Ramos (cell line): ENCODE results near the gene DEPDC5.
"Not testable (repeated sequence)": the region's sequence is repeated elsewhere in the genome, so short reads cannot be mapped to it uniquely, and the experiment has no call there.

Experiments
- in situ Hi-C: fragments of 300-500 bp; cut with MboI; formaldehyde crosslinking; loops from one replicate; pipeline ENCODE4 v1.14.3; 2022; ENCODE audit warnings: low sequenced_read_pairs; ENCODE audit not compliant: unreplicated experiment

Gene DEPDC5

DNA sequence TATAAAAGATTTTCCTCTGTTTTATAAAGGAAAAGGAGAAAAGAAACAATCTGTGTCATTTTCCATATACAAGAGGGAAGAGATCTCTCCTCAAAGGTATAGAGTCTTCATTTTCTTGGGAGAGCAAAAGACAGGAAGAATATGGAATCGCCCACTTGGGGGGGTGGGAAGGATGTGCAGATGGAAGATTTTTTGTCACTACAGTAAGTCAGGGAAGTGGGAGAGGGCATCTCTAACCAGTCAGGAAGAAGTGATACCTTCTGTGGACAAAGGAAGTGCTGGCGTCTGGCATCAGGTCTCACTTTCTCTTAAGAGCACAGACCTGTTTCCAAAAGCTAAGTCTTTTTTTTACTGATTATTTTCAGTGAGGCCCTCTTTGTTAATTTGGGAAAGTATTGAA is 5.3 kb upstream of the DEPDC5 start:
- in situ Hi-C loops = no loop called here

DNA sequence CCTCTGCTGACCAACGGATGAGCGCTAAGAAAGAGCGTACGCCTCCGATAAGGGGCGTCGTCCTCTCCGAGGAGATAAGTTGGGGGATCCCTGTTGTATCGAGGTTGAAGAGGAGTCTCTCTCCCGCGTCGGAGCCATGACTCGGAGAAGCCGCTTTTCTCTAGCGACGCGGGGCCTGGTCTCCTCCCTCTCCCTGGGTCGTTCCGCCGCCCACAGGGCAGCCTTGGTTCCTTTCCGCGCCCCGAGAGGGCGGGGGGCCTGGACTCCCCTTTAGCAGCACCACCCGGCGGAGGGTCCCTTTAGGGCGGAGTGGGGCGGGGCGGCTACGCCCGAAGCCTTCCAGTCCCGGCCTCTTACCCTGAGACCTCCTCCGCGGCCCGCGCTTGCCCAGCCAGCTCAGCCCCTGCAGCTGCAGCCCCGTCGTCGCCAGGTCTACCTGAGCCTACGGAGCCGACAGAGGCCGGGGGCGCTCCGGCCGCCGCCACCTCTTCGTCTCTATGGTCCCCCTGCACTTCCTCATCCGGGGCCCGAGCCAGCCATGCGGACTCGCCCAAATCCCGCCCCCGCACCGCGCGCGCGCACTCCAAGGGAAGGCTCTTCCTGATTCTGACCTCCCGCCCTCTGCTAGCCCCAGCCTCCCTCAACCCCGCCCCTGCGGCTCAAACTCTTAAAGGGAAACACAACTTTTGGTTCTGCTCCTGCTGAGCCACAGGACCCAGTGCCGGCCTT is 4.0 kb upstream of the DEPDC5 start, which contains the start of gene PRR14L:
TSS of gene PRR14L (minus strand) at position 497 of the 729 bp plus-strand sequence. CDS start 11,272 bp downstream, outside the sequence.
- in situ Hi-C loops = no loop called here

DNA sequence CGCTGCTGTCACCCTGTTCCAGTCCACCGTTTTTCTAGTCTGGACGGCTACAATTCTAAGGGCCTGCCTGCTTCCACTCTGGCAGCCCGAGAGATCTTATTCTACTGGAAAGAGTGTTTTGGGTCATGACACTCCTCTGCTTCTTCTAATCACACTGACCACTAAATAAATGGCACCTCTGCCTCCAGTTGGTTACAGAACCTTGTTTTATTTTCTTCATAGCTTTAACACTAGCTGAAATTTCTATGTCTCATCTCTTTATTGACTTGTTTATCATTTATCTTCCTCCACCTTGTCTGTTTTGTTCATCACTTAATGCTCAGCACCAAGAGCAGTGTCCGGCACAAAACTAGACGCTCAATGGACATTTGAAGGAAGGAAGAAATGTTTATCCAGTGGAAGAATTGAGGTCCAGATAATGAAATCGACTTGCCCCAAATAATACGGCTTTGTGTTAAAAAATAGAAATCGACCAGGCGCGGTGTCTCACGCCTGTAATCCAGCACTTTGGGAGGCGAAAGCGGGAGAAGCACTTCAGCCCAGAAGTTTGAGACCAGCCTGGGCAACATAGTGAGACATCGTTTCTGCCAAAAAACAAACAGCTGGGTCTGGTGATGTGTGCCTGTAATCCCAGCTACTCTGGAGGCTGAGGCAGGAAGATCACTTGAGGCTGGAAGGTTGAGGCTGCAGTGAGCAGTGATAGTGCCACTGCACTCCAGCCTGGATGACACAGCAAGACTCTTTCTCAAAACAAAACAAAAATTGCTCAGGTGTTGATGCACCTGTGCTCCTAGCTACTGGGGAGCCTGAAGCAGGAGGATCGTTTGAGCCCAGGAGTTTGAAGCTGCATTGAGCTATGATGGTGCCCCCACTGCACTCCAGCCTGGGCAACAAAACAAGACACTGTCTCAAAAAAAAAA is 3.2 kb upstream of the DEPDC5 start:
- in situ Hi-C loops = no loop called here

DNA sequence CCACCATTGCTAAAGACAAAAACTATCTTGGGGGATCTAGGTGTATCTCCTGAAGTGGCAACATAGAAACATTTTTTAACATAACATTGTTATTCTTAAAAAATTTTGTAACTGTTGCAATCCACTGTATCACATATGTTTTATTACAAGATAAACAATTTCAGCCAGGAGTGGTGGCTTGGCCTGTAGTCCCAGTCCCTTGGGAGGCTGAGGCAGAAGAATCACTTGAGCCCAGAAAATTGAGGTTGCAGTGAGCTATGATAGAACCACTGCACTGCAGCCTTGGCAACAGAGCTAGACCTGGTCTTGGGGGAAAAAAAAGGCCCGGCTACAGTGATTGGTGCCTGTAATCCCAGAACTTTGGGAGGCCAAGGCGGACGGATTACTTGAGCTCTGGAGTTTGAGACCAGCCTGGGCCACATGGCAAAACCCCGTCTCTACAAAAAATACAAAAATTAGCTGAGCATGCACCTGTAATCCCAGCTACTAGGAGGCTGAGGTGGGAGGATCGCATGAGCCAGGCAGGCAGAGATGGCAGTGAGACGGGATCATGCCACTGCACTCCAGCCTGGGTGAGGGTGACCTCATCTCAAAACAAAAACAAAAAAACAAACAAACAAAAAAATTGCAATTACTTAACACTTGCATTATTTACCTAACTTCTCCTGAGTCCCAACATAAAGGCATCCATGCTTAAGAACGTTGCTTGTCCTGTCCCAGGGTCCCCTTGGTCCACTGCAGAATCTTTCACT is 1.5 kb upstream of the DEPDC5 start:
- in situ Hi-C loops = no loop called here

DNA sequence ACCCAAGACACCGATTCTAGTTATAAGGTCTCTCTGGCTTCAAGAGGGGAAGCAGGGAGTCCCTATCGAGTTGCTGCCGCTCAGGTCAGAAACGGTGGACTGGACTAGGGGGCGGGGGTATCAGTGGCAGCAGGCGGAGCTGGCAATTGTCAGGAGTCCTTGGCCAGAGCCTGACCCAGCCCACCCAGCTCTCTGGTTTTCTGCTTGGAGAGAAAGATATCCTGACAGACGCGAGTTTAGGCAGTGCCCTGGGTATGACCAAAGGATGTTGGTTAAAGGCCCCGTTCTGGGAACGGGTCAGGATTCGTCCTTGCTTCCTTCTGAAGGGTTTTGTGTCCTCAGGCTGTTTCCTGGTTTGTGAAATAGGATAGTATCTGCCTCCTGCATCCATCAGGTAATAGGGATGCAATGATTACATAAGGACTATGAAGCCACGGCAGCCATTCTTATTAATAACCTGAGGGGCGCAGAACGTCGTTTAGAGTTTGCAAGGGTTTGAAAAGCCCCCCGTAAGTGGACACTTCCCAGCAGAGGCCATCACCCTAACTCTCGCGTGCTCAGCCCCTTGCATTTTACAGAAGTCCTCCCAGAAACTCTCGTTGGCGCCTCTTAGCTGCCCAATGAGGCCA is 700 bp upstream of the DEPDC5 start:
- in situ Hi-C loops = no loop called here

DNA sequence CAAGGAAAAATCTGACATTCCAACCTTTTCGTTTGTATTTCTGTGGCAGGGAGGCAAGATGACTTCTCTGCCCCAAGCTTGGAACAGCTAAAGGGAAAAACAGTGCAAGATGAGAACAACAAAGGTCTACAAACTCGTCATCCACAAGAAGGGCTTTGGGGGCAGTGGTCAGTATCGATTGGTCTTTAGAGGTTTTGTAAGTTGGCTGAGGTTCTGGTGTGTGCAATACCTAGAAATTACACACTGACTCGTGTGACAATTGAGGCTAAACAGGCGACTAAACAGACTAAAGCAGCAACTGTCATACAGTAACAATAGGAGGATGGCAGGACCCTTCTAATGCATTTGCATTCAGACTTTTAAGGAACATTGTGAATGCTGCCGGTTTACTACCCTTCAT is 994 bp downstream of the DEPDC5 start:
- in situ Hi-C loops = no loop called here

DNA sequence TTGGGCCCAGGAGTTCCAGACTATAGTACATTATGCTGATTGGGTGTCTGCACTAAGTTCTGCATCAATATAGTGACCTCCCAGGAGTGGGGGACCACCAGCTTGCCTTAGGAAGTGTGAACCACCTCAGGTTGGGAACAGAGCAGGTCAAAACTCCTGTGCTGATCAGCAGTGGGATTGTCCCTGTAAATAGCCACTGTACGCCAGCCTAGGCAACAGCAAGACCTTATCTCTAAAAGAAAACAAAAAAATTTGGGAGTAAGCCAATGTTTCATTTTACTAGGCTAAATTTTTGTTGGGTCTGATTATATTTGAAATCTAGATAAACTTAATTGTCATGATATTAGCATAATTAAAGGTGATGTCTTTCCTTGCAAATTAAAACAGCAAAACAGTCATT is 3.4 kb downstream of the DEPDC5 start:
- in situ Hi-C loops = no loop called here

DNA sequence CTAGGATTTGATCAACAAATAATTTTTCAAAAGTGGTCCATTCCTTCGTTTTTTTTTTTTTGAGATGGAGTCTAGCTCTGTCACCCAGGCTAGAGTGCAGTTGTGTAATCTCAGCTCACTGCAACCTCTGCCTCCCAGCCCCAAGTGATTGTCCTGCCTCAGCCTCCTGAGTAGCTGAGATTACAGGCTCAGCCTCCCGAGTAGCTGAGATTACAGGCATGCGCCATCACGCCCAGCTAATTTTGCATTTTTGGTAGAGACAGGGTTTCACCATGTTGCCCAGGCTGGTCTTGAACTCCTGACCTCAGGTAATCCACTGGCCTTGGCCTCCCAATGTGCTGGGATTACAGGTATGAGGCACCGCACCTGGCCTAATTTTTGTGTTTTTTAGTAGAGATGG is 5.0 kb downstream of the DEPDC5 start:
- in situ Hi-C loops = not testable (repeated sequence)

DNA sequence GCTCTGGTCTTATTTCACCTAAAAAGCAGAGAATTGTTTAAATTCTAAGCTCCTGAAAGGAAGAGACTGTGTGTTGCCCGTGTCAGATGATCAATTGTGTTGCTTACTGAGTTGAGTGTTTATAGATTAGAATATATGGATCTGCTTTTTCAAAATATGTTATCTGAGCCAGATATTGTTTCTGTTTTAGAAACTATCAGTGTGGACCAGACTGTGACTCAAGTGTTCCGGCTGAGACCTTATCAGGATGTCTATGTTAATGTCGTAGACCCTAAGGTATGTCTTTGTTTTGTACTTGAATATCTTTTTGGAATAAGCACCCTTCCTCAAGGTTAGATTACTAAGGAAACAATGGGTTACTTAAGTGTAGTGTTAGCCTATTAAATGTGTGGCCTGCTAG is 11.0 kb downstream of the DEPDC5 start:
- in situ Hi-C loops = no loop called here

DNA sequence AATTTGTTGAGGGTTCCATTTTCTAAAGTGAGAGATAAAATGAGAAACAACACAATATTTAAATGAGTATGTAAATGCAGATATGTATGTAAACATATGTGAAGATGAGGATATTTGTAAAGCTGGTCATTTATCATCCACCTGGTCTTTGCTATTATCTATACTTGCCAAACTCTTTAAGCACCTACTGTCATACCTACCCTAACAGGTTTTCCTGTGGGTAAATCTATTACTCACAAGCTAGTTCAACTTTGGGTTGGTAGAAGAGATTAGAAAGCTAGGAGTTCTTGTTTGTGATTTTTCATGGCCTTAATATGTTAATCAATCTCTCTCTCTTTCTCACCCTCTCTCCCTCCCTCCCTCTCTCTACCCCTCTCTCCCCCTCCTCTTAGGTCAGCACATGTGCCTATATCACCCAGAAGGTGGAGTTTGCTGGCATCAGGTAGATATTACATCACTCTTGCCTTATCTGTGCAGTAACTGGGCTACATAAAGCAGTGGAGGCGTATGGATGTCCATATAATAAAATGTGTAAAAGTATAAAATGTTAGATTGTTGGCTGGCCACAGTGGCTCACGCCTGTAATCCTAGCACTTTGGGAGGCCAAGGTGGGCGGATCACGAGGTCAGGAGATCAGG is 14.7 kb downstream of the DEPDC5 start:
- in situ Hi-C loops = no loop called here

DNA sequence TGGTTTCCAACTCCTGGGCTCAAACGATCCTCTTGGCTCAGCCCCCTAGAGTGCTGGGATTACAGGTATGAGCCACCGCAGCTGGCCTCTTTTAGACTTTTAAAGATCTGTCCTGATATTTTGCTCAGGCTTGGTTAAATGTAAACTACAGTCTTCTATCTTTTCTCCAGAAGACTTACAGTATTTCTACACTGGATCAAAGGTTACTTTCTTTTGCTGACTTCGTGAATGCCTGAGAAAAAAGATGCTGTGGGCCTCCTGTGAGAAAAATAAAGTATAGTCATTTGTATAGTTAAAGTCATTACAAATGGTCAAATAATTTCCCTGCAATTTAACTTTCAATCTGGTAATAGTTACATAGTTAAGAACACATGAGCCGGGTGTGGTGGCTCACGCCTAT is 19.6 kb downstream of the DEPDC5 start:
- in situ Hi-C loops = no loop called here

DNA sequence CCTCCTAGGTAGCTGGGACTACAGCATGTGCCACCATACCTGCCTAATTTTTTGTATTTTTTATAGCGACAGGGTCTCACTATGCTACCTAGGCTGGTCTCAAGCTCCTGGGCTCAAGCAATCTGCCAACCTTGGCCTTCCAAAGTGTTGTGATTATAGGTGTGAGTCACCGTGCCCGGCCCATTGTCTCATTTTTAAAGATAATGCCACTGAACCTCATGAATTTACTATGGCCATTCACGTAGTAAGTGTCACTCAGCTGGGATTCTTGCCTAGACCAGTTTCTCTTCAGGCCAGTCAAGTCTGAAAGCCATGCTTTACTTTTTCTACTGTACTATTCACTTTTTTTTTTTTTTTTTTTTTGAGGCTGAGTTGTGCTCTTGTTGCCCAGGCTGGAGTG is 22.4 kb downstream of the DEPDC5 start:
- in situ Hi-C loops = no loop called here

DNA sequence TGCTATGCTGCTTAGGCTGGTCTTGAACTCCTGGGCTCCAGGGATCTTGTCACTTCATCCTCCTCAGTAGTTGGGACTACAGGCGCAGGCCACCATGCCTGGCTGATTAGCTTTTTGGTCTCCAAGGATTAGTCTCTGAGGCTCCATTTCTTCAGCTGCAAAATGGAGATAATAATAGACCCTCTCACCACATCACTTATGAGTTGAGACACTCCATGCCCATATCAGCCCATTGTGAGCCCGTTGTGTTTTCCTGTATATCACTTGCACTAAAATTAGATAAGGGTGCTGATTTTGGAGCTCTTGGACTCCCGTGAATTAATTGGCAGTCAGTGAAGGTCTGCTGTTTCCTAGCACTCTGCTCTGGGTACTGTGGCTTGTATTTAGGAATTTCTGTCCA is 36.0 kb downstream of the DEPDC5 start:
- in situ Hi-C loops = no loop called here

DNA sequence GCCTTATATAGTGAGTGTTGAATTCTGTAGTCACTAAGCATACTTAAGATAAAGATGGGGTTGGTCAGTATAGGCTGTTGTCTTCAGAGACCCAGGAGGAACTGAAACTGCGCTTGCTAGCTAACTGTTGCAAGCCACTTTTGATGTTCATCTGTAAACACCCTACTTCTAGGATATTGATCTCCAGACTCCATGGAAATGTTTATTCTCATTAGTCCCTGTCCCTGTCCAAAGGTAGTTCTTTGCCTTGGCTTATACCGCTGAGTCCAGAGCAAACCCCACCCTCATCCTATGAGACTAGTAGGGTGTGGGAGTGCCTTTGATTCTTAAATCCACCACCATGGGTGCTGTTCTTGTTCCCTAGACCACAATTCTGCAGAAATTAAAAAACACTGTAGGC is 36.4 kb downstream of the DEPDC5 start:
- in situ Hi-C loops = no loop called here

DNA sequence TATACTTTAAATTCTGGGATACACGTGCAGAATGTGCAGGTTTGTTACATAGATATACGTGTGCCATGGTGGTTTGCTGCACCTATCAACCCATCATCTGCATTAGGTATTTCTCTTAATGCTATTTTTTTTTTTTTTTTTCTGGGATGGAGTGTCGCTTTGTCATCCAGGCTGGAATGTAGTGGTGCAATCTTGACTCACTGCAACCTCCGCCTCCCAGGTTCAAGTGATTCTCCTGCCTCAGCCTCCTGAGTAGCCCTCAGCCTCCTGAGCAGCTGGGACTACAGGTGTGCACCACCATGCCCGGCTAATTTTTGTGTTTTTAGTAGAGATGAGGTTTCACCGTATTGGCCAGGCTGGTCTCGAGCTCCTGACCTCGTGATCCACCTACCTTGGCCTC is 45.5 kb downstream of the DEPDC5 start:
- in situ Hi-C loops = not testable (repeated sequence)

DNA sequence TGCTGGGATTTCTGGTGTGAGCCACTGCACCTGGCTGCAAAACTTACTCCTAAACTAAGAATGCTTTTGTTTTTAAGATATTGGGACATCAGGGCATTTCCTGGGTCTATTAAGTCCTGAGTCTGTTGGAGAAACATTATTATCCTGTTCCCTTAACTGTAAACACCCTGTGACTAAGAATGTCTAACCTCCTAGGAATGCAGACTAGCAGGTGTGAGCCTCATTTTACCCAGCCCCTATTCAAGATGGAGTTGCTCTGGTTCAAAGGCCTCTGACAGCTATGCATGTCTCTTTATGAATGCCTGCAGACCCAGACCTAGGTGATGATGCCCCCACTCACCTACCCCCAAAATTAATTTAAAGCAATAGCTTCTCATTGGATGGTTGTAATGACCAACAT is 46.2 kb downstream of the DEPDC5 start:
- in situ Hi-C loops = no loop called here

DNA sequence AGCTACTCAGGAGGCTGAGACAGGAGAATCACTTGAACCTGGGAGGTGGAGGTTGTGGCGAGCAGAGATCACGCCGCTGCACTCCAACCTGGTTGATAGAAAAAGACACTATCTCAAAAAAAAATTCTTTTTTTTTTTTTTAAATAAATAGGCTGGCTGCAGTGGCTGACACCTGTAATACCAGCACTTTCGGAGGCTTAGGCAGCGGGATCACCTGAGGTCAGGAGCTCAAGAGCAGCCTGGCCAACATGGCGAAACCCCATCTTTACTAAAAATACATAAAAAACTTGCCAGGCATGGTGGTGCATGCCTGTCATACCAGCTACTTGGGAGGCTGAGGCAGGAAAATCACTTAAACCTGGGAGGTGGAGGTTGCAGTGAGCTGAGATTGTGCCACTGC is 47.0 kb downstream of the DEPDC5 start:
- in situ Hi-C loops = not testable (repeated sequence)

DNA sequence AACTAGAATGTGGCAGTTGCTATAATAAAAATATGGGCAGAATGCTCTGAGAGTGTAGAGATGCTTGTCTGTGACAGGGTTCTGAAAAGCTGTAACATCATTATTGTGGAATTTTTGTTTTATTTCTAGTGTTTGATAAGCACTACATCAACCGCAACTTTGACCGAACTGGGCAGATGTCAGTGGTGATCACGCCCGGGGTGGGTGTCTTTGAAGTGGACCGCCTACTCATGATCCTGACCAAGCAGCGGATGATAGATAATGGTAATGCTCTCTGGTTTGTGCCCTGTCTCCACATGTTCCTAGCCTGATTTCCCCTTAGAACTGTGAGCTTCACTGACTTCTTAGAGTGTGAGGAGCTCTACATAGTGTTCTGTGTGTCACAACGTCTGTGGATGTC is 48.8 kb downstream of the DEPDC5 start:
- in situ Hi-C loops = no loop called here

DNA sequence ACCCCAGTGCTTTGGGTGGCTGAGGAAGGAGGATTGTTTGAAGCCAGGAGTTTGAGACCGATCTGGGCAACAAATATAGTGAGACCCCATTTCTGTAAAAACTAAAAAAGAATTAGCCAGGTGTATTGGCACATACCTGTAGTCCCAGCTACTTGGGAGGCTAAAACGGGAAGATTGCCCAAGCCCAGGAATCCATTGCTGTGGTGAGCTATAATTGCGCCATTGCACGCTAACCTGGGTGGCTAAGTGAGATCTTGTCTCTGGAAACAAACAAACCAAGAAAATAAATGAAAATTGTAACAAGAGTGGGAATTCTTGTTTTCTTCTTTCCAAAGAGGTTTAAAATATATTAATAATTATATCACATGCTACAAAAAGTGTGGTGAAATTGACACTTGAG is 52.9 kb downstream of the DEPDC5 start:
- in situ Hi-C loops = no loop called here
